K562 (cell line): ENCODE data around the gene ABHD16B. TPM values are rescaled to one million over a fixed set of nuclear protein-coding genes. Genes with fewer than 3 reads are reported as not detected.

ENCODE experiments used
- AFF1 ChIP-seq, 2 experiments: fragments of 450-650 bp; IDR thresholded peaks; 2 replicates each; pipeline ENCODE4 v1.6.1; 2018; ENCODE audit warnings: mild to moderate bottlenecking in 2 of 2, low read depth in 1 of 2; ENCODE audit not compliant: partially characterized antibody in 2 of 2
- ARNT ChIP-seq, 2 experiments: fragments of 450-650 bp; IDR thresholded peaks; 2 replicates each; pipeline ENCODE4 v1.6.1; 2016; ENCODE audit warnings: mild to moderate bottlenecking in 1 of 2
- BHLHE40 ChIP-seq: IDR thresholded peaks from 2 replicates; pipeline ENCODE4 v1.6.1; 2011; ENCODE audit warnings: low read length, improper control_type of control experiment
- MAZ ChIP-seq, 2 experiments: fragments of 450-650 bp in 1 of 2; sonication (generic) in 1 of 2; formaldehyde crosslinking; IDR thresholded peaks in 1 of 2; conservative IDR thresholded peaks in 1 of 2; 2 replicates each; pipeline versions ENCODE4 v1.4.0 to v1.5.0; 2020; ENCODE audit warnings: mild to moderate bottlenecking in 1 of 2, missing genetic modification reagents in 1 of 2
- STAT5B ChIP-seq: fragments of 250-450 bp; sonication (Bioruptor Pico); IDR thresholded peaks from 2 replicates; pipeline ENCODE4 v1.8.0; 2021; ENCODE audit warnings: mild to moderate bottlenecking, inconsistent platforms
- ZBTB40 ChIP-seq, 2 experiments: fragments of 450-650 bp in 1 of 2; sonication (generic) in 1 of 2; formaldehyde crosslinking in 1 of 2; IDR thresholded peaks; 2 replicates each; pipeline versions ENCODE4 v1.7.1 to v1.9.0; 2016 to 2022; ENCODE audit warnings: inconsistent platforms in 1 of 2, mild to moderate bottlenecking in 1 of 2, missing genetic modification reagents in 1 of 2
- polyA plus RNA-seq, 8 experiments: library from polyadenylated mRNA; depleted of rRNA in 4 of 8; stranded (reverse) in 5 of 8; unstranded in 3 of 8; fragments of >200 nt; fragmentation: Nextera tagmentation in 2 of 8; fragmentation: Illumina TruSeq in 1 of 8; extraction: Ambion mirVana in 2 of 8; extraction: Trizol in 1 of 8; gene quantifications; 2 replicates each; pipeline versions ENCODE4 v1.2.1 to v1.2.3, GENCODE V29; 2011 to 2014; ENCODE audit warnings: inconsistent platforms in 1 of 8, missing spikeins in 1 of 8
- total RNA-seq, 7 experiments: library from RNA; depleted of rRNA in 6 of 7; stranded (reverse); fragments of >200 nt in 6 of 7; fragmentation: Illumina TruSeq in 2 of 7; extraction: Trizol in 2 of 7; gene quantifications; 2 replicates each; pipeline versions ENCODE4 v1.2.1 to v1.2.3, GENCODE V29; 2011 to 2021; ENCODE audit warnings: low replicate concordance in 1 of 7
- TF ChIP-seq, protein P1 (sequence below), 3 experiments: IDR thresholded peaks in 2 of 3; conservative IDR thresholded peaks in 1 of 3; 2 replicates each; pipeline ENCODE4 v1.5.1; 2011 to 2012; ENCODE audit warnings: low read length in 3 of 3, mild to moderate bottlenecking in 3 of 3, control low read depth in 2 of 3, improper control_type of control experiment in 1 of 3, inconsistent platforms in 1 of 3, low read depth in 1 of 3, mixed read lengths in 1 of 3, moderate library complexity in 1 of 3; ENCODE audit not compliant: insufficient read depth in 2 of 3
- TF ChIP-seq, protein P2 (sequence below): fragments of 450-650 bp; IDR thresholded peaks from 2 replicates; pipeline ENCODE4 v1.6.1; 2016

Gene ABHD16B
- total and polyA plus RNA-seq, 9 of the 15 experiments (the other 6 are each of a cell fraction or from before 2014, with no cell fraction given): not detected

- TF ChIP-seq ZBTB40 (IDR thresholded peaks at IDR 0.05) (no peak; the same call in 1 of the 2 replicates), ZBTB40 (CRISPR knock-in tag; IDR thresholded peaks at IDR 0.05) (no peak), BHLHE40 (peak; percentile 91), AFF1 (IDR thresholded peaks at IDR 0.05; ENCODE audit: low read depth in 1 of 2, partially characterized antibody in 2 of 2) (peak in 1 of 2 experiments; percentile 58), ARNT (IDR thresholded peaks at IDR 0.05) (0 out of 4 replicates have a peak, but pooled peaks of 1 of the 2 experiments have one; percentile 35), STAT5B (CRISPR knock-in tag) (no peak), MAZ (CRISPR knock-in tag; conservative IDR thresholded peaks at IDR 0.05 in 1 of 2, IDR thresholded peaks at IDR 0.05 in 1 of 2) (no peak)
- TF ChIP-seq, protein P1, sequence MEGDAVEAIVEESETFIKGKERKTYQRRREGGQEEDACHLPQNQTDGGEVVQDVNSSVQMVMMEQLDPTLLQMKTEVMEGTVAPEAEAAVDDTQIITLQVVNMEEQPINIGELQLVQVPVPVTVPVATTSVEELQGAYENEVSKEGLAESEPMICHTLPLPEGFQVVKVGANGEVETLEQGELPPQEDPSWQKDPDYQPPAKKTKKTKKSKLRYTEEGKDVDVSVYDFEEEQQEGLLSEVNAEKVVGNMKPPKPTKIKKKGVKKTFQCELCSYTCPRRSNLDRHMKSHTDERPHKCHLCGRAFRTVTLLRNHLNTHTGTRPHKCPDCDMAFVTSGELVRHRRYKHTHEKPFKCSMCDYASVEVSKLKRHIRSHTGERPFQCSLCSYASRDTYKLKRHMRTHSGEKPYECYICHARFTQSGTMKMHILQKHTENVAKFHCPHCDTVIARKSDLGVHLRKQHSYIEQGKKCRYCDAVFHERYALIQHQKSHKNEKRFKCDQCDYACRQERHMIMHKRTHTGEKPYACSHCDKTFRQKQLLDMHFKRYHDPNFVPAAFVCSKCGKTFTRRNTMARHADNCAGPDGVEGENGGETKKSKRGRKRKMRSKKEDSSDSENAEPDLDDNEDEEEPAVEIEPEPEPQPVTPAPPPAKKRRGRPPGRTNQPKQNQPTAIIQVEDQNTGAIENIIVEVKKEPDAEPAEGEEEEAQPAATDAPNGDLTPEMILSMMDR (IDR thresholded peaks at IDR 0.05 in 2 of 3, conservative IDR thresholded peaks at IDR 0.05 in 1 of 3; ENCODE audit: insufficient read depth in 2 of 3, low read depth in 1 of 3, low read length in 3 of 3): peak; percentile 65 to 72 (median 68)
- TF ChIP-seq, protein P2, sequence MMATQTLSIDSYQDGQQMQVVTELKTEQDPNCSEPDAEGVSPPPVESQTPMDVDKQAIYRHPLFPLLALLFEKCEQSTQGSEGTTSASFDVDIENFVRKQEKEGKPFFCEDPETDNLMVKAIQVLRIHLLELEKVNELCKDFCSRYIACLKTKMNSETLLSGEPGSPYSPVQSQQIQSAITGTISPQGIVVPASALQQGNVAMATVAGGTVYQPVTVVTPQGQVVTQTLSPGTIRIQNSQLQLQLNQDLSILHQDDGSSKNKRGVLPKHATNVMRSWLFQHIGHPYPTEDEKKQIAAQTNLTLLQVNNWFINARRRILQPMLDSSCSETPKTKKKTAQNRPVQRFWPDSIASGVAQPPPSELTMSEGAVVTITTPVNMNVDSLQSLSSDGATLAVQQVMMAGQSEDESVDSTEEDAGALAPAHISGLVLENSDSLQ: peak; percentile 80
Measured at GRCh38 chr20:63819224-63819921, 41.9 kb upstream of the ABHD16B start (continued).
